GM23248 (cell line): ENCODE results near the gene ETF1.

ENCODE experiments used
- EZH2 ChIP-seq: fragments of 200-600 bp; sonication (generic); IDR thresholded peaks from 2 replicates; pipeline ENCODE4 v1.6.1; 2018; ENCODE audit warnings: antibody characterized with exemption, mild to moderate bottlenecking; ENCODE audit not compliant: insufficient read depth, poor library complexity, severe bottlenecking
- EZH2phosphoT487 ChIP-seq: fragments of 200-600 bp; sonication (generic); IDR thresholded peaks from 2 replicates; pipeline ENCODE4 v1.6.1; 2018; ENCODE audit warnings: antibody characterized with exemption, moderate library complexity, mild to moderate bottlenecking, low read depth; ENCODE audit not compliant: insufficient read depth

DNA sequence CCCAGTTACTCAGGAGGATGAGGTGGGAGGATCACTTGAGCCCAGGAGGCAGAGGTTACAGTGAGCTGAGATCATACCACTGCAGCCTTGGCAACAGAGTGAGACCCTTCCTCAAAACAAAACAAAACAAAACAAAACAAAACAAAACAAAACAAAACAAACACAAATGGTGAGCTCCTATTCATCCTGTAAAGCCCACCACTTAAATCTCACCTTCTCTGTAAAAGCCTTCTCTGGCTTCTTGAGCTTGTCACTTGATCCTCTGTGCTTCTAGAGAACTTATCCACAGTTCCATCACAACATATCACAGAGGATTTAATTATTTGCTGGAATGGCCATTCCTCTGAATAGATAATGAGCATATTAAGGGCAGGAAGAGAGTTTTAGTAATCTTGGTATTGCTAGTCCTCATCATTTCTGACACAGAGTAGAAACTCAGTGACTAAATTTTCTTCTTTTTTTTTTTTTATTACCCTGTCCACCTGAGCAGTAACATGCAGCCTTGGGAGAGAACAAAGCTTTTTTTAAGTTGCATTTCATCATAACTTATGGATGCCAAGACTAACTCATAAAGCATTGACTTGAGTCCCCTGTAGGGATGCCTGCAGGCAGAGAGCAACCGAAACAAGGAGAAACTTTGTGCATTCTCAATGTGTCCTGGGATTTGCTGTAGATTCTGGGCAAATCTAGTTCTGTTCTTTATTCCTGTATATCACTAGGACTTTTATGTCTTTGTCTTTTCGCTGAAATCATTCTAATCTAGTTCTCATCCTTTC, 45.2 kb upstream of the ETF1 start:
- no peak for TF ChIP-seq EZH2
- TF ChIP-seq EZH2phosphoT487: no peak
